A549 treated with dexamethasone at 1 μM for 4 hours (cell line): ENCODE results near the gene DNAAF9. TPM values are rescaled to one million over a fixed set of nuclear protein-coding genes. Genes with fewer than 3 reads are reported as not detected.

Source experiments
- total RNA-seq: library from RNA; stranded (reverse); fragments of 200-300 nt; extraction: Qiagen RNA extraction; gene quantifications from 5 replicates; pipeline ENCODE4 v1.2.3, GENCODE V29; 2022

DNAAF9 gene
- 5.6 to 7.6 TPM (median 6.4 TPM) in 5 replicates for total RNA-seq

DNA sequence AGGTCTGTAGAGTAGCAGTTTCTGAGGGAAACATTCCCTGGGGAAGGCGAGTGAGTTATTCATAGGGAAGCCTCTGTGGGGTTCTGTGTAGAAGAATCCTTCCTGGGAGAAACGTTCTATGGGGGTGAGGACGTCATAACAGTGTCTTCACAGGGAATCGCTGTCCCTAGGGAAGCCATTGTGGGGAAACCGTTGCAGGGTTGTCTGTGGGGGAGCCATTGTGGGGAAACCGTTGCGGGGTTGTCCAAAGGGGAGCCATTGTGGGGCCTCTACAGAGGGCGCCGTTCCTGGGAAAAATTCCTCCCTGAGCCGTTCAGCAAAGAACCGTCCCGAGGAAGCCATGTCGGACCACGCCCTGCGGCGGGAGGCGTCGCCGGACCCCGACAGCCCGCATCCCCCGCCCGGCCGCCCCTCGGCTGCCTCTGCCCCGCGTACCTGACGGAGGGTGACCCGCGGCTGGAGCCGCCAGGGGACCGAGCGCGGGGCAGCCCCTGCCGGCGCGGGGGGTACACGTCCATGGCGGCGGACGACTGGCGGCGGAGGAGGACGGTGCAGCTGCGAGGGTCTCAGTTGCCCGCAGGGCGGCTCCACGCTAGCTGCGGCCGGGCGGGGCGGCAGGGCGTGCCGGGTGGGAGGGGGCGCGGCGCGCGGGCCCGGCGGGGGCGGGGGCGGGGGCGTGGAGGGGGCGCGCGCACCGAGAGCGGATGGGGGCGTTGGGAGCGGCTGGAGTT, at the start of gene DNAAF9:
Gene DNAAF9 (minus strand): TSS at position 630 of the 731 bp plus-strand sequence. CDS start 112 bp downstream, at position 518.

Other genes with a start within 250 kb of the DNAAF9 start
- 50.5 to 56.8 TPM (median 53.2 TPM) in 5 replicates for gene FASTKD5, start 247.8 kb downstream of the DNAAF9 start, total RNA-seq
- gene UBOX5, start 247.8 kb downstream of the DNAAF9 start, total RNA-seq: 4.6 to 6.7 TPM (median 6.0 TPM) in 5 replicates
- 4.5 to 6.7 TPM (median 6.3 TPM) in 5 replicates for gene LZTS3, start 234.1 kb downstream of the DNAAF9 start, total RNA-seq
- 82.4 to 107 TPM (median 99.9 TPM) in 5 replicates for gene DDRGK1, start 203.0 kb downstream of the DNAAF9 start, total RNA-seq
- 116 to 135 TPM (median 122 TPM) in 5 replicates for gene ITPA, start 198.2 kb downstream of the DNAAF9 start, total RNA-seq
- gene SLC4A11, start 168.5 kb downstream of the DNAAF9 start, total RNA-seq: 10.3 to 16.1 TPM (median 15.3 TPM) in 5 replicates
- gene ATRN, start 63.3 kb upstream of the DNAAF9 start, total RNA-seq: 20.2 to 28.0 TPM (median 26.7 TPM) in 5 replicates